Activated B cell treated with CpG ODN at 0.5 μM for 24 hours (primary cell): ENCODE data around the gene ZNF24. TPM values are rescaled to one million over a fixed set of nuclear protein-coding genes. Genes with fewer than 3 reads are reported as not detected.
A peak's percentile ranks its signal among the peaks of the same experiment; 100 is the strongest.

Source experiments
- ATAC-seq: fragments of 200-7000 bp; cut with Tn5 transposase; one replicate; pipeline ENCODE4 v1.10.0; 2021; ENCODE audit warnings: low read depth, mild to moderate bottlenecking, moderate library complexity
- CTCF ChIA-PET: fragments of 350-600 bp; sonication (Branson Sonifier 250); formaldehyde crosslinking; loops from one replicate; lab custom pipeline; 2021; ENCODE audit warnings: antibody characterized with exemption; lab: Charles Lee
- POLR2A ChIA-PET: fragments of 350-600 bp; sonication (Branson Sonifier 250); formaldehyde crosslinking; loops from one replicate; lab custom pipeline; 2021; ENCODE audit warnings: antibody characterized with exemption; lab: Charles Lee
- DNase-seq: peaks from one replicate; pipeline ENCODE4 v3.0.0; 2022
- H3K27ac Mint-ChIP-seq: one replicate; pipeline ENCODE4 v1.8.0; 2020; ENCODE audit warnings: mixed read lengths
- H3K27me3 Mint-ChIP-seq: one replicate; pipeline ENCODE4 v1.8.0; 2021; ENCODE audit warnings: mixed read lengths
- H3K36me3 Mint-ChIP-seq: one replicate; pipeline ENCODE4 v1.8.0; 2021; ENCODE audit warnings: low read depth, mixed read lengths
- H3K4me1 Mint-ChIP-seq: one replicate; pipeline ENCODE4 v1.8.0; 2021; ENCODE audit warnings: mixed read lengths
- H3K4me3 Mint-ChIP-seq: one replicate; pipeline ENCODE4 v1.8.0; 2020; ENCODE audit warnings: mild to moderate bottlenecking, mixed read lengths
- H3K9me3 Mint-ChIP-seq: one replicate; pipeline ENCODE4 v1.8.0; 2020; ENCODE audit warnings: mixed read lengths
- intact Hi-C: fragments of 100-400 bp; cut with micrococcal nuclease; formaldehyde crosslinking; loops from one replicate; pipeline ENCODE4 v1.15.1; 2024
- total RNA-seq: library from RNA; stranded (reverse); gene quantifications from 2 replicates; pipeline ENCODE4 v1.2.3, GENCODE V29; 2022
- TF ChIP-seq, protein P1 (sequence below): fragments of 200-600 bp; IDR thresholded peaks from one replicate; pipeline ENCODE4 v1.8.0; 2022; ENCODE audit warnings: antibody characterized with exemption, mild to moderate bottlenecking

ZNF24 gene
- total RNA-seq, 1 donor from 2014 or later = 72.5 TPM

DNA sequence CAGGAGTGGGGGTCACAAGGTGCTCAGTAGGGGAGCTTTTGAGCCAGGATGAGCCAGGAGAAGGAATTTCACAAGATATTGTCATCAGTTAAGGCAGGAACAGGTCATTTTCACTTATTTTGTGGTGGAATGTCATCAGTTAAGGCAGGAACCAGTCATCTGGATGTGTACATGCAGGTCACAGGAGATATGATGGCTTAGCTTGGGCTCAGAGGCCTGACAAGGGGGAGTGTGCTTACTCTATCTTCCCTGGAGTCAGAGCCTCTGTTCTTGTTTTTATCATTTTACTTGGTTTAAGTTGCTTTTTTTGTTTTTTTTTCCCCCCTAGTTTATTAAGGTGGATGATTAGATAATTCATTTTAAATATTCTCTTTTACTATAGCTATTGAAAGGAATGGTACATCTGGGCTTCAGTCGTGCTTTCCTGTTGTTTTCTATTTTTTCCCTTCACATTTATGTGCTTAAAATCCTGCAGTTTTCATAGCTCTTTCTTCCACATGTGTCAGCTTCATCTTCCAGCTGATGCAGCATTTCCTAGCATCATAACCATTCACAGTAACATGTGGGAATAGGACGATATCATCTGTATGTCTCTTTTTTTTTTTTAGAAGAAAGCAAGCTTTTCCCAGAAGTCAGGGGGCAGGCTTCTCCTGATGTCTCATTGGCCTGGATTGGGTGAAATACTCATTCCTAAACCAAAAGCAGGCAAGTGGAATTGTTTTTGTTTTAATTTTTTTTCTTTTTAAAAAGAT, 17.5 kb upstream of the ZNF24 start:
- no peaks in the 10 kb centered on the region for H3K9me3 Mint-ChIP-seq
- ATAC-seq = no peak
- DNase-seq = no peak
- no peaks in the 10 kb centered on the region for H3K4me1 Mint-ChIP-seq
- H3K27ac Mint-ChIP-seq = no peak overlapping the region
- H3K27me3 Mint-ChIP-seq = peaks cover 3% of the 10 kb centered on the region
- ChIA-PET CTCF (no interaction called here), POLR2A (interaction anchor here (0.7 kb wide), 1 partner anchor 393 kb away, joined by 5 read pairs; no protein-coding TSS in a partner anchor)
- no peak overlapping the region for H3K4me3 Mint-ChIP-seq
- intact Hi-C loops = no loop called here
- H3K36me3 Mint-ChIP-seq = no peaks in the 10 kb centered on the region
- TF ChIP-seq, protein P1, sequence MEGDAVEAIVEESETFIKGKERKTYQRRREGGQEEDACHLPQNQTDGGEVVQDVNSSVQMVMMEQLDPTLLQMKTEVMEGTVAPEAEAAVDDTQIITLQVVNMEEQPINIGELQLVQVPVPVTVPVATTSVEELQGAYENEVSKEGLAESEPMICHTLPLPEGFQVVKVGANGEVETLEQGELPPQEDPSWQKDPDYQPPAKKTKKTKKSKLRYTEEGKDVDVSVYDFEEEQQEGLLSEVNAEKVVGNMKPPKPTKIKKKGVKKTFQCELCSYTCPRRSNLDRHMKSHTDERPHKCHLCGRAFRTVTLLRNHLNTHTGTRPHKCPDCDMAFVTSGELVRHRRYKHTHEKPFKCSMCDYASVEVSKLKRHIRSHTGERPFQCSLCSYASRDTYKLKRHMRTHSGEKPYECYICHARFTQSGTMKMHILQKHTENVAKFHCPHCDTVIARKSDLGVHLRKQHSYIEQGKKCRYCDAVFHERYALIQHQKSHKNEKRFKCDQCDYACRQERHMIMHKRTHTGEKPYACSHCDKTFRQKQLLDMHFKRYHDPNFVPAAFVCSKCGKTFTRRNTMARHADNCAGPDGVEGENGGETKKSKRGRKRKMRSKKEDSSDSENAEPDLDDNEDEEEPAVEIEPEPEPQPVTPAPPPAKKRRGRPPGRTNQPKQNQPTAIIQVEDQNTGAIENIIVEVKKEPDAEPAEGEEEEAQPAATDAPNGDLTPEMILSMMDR = no peak

DNA sequence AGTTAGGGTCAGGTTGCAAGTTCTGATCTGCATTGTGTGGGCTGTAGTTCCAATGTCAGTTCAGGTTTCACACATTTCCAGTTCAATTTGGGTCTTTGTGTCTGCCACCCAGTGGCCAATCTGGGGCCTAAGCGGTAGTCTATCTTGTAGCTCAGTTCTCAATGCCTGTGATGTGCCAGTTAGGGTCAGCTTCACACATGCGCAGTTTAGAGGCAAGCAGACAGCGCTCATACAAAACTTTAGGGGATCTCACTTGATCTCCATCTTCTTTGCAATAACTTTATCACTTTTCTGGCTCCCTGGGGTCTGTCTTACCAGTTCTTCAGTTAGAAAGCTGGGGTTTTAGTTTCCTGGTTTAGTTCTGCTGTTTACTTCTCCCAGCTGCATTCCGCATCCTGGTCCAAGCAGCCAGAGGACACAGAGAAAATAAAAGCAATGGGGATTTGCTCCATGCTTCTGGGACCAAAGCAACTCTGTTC, 11.0 kb upstream of the ZNF24 start:
- no peak overlapping the region for H3K4me3 Mint-ChIP-seq
- intact Hi-C loops = loop anchor here (1.0 to 10.0 kb wide), 5 partner anchors 11 to 490 kb away; partner anchors contain the start of gene ZNF24
- H3K9me3 Mint-ChIP-seq = peaks cover 10% of the 10 kb centered on the region
- no peaks in the 10 kb centered on the region for H3K27me3 Mint-ChIP-seq
- peak; percentile 100 for ATAC-seq
- POLR2A ChIA-PET = interaction anchor here (1.0 to 1.5 kb wide), 6 partner anchors 8 to 349 kb away, joined by 3 to 13 read pairs (median 3); partner anchors contain the start of genes MAPRE2, ZNF24, ZNF397 and ZSCAN30
- no peak overlapping the region for H3K27ac Mint-ChIP-seq
- TF ChIP-seq, protein P1 = no peak
- peaks cover 5% of the 10 kb centered on the region for H3K4me1 Mint-ChIP-seq
- CTCF ChIA-PET = interaction anchor here (0.5 to 4.7 kb wide), 18 partner anchors 9 to 349 kb away, joined by 3 to 73 read pairs (median 5); partner anchors contain the start of genes ZNF397 and ZSCAN30
- H3K36me3 Mint-ChIP-seq = peaks cover 3% of the 10 kb centered on the region
- DNase-seq = no peak

DNA sequence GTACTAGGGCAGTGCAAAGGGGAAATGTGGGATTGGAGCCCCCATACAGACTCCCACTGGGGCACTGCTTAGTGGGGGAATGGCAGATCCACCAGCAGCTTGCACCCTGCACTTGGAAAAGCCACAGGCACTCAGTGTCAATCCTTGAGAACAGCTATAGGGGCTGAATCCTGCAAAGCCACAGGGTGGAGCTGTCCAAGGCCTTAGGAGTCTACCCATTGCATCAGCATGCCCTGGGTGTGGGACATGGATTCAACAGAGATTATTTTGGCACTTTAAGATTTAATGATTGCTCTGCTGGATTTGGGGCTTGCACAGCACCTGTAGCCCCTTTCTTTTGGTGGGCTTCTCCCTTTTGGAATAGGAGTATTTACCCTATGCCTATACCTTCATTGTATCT, 8.6 kb upstream of the ZNF24 start:
- TF ChIP-seq, protein P1 = no peak
- ChIA-PET CTCF (interaction anchor here (4.7 kb wide), 1 partner anchor 122 kb away, joined by 73 read pairs; no protein-coding TSS in a partner anchor), POLR2A (interaction anchor here (0.6 kb wide), 1 partner anchor 146 kb away, joined by 5 read pairs; no protein-coding TSS in a partner anchor)
- no peak for ATAC-seq
- DNase-seq = no peak
- Mint-ChIP-seq H3K27ac (no peak overlapping the region), H3K36me3 (peaks cover 3% of the 10 kb centered on the region), H3K4me1 (peaks cover 5% of the 10 kb centered on the region), H3K9me3 (peaks cover 10% of the 10 kb centered on the region), H3K27me3 (no peaks in the 10 kb centered on the region), H3K4me3 (no peak overlapping the region)
- intact Hi-C loops = loop anchor here (10.0 kb wide), 1 partner anchor 488 kb away; no protein-coding TSS in a partner anchor

DNA sequence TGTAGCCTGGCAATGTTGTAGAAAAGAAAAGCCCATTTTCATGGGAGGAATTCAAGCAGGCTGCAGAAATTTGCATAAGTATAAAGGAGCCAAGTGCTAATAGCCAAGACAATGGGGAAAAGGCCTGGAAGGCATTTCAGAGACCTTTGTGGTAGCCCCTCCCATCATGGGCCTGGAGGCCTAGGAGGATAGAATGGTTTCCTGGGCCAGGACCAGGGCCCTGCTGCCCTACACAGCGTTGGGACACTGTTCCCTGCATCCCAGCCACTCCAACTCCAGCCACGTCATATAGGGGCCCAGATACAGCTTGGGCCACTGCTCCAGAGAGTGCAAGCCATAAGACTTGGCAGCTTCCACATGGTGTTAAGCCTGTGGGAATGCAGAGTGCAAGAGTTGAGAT, 8.1 kb upstream of the ZNF24 start:
- intact Hi-C loops = loop anchor here (10.0 kb wide), 1 partner anchor 487 kb away; no protein-coding TSS in a partner anchor
- no peak for DNase-seq
- Mint-ChIP-seq H3K36me3 (peaks cover 3% of the 10 kb centered on the region), H3K4me1 (peaks cover 7% of the 10 kb centered on the region), H3K9me3 (peaks cover 10% of the 10 kb centered on the region), H3K27me3 (no peaks in the 10 kb centered on the region), H3K27ac (no peak overlapping the region), H3K4me3 (no peak overlapping the region)
- CTCF ChIA-PET = interaction anchor here (4.7 kb wide), 1 partner anchor 121 kb away, joined by 73 read pairs; no protein-coding TSS in a partner anchor
- POLR2A ChIA-PET = no interaction called here
- TF ChIP-seq, protein P1 = no peak
- ATAC-seq = no peak

DNA sequence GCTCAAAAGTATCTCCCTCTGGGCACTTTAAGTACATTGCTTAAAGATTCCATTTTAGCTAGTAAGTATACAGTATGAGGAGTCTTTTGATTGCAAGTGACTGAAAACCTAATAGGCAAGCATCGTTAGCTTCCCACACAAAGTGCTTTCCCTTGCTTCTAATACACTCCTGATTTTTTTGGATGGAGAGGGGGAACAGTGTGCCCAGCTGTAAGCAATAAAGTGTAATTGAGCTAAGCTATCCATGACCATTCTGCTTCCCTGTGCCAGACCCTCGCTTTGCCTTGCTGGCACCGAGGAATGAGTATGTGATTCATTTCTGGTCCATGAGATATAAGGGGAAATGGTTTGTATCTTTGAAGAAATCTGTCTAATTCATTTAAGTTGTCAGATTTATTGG, 3.8 kb upstream of the ZNF24 start:
- no peaks in the 10 kb centered on the region for H3K27me3 Mint-ChIP-seq
- ATAC-seq (no peak), DNase-seq (no peak)
- peaks cover 14% of the 10 kb centered on the region for H3K36me3 Mint-ChIP-seq
- H3K4me1 Mint-ChIP-seq = peaks cover 31% of the 10 kb centered on the region
- intact Hi-C loops = no loop called here
- no peak overlapping the region for H3K4me3 Mint-ChIP-seq
- H3K27ac Mint-ChIP-seq = no peak overlapping the region
- H3K9me3 Mint-ChIP-seq = peaks cover 9% of the 10 kb centered on the region
- TF ChIP-seq, protein P1 = no peak
- POLR2A ChIA-PET = interaction anchor here (0.6 kb wide), 1 partner anchor 149 kb away, joined by 5 read pairs; no protein-coding TSS in a partner anchor
- CTCF ChIA-PET = interaction anchor here (0.6 kb wide), 2 partner anchors 119 to 323 kb away, joined by 3 read pairs; no protein-coding TSS in a partner anchor
